BE2C (cell line): ENCODE data around the gene PCDHGC4.
A peak's percentile ranks its signal among the peaks of the same experiment; 100 is the strongest.

ENCODE experiments used
- DNase-seq: peaks from one replicate; pipeline ENCODE4 v3.0.0-alpha.2; 2020
- H3K27me3 ChIP-seq: fragments of 250-450 bp; sonication (Bioruptor Pico); 2 replicates; pipeline ENCODE4 v1.5.1; 2020; ENCODE audit warnings: mild to moderate bottlenecking
- H3K36me3 ChIP-seq: fragments of 250-450 bp; sonication (Bioruptor Pico); 2 replicates; pipeline ENCODE4 v1.5.1; 2020; ENCODE audit warnings: mild to moderate bottlenecking
- H3K4me1 ChIP-seq: fragments of 250-450 bp; sonication (Bioruptor Pico); 2 replicates; pipeline ENCODE4 v1.5.1; 2020
- H3K4me3 ChIP-seq: 2 replicates; pipeline ENCODE4 v1.5.1; 2011; ENCODE audit warnings: low read depth, low read length
- H3K9me3 ChIP-seq: fragments of 250-450 bp; sonication (Bioruptor Pico); 2 replicates; pipeline ENCODE4 v1.5.1; 2020
- TF ChIP-seq, protein P1 (sequence below): IDR thresholded peaks from 2 replicates; pipeline ENCODE4 v1.5.1; 2012; ENCODE audit warnings: mild to moderate bottlenecking, low read depth, low read length

Gene PCDHGC4

DNA sequence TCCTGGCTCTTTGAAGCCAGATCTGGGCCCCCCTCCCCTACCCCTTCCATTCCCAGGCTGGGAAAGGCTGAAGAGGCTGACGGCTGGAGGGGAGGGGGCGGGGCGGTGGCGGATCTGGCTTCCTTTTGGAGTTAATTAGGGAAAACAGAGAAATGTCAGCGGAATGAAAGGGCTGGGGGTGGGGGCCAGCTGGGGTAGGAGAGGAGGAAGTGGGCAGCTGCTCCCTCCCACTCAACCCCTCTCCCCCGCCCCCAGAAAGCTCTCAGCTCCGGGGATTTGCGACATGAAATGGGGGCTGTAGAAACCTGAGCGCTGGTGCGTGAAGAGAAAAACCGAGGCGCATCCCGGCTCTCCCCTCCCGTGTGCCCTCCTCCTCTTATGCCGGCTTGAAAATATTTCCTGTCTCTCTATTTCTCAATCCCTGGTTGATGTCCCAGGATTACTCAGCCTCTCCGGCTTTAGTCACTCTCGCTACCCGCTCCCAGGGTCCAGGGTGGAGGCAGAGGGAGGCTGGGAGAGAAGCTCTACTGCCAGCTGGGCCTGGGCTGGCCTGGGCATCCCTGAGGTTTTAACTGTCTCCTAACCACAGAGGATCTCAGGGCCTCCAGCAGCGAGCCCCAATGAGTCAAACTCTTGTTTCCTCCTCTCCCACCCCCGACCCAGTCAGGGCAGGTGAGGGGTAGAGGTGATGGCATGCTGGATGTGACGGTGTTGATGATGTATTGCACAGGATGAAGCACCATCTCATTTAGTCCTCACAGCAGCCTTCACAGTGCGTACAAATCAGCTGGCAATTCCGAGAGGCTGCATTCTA is 24.2 kb downstream of the PCDHGC4 start:
- H3K27me3 ChIP-seq, result no peaks in the 10 kb centered on the region
- TF ChIP-seq, protein P1, sequence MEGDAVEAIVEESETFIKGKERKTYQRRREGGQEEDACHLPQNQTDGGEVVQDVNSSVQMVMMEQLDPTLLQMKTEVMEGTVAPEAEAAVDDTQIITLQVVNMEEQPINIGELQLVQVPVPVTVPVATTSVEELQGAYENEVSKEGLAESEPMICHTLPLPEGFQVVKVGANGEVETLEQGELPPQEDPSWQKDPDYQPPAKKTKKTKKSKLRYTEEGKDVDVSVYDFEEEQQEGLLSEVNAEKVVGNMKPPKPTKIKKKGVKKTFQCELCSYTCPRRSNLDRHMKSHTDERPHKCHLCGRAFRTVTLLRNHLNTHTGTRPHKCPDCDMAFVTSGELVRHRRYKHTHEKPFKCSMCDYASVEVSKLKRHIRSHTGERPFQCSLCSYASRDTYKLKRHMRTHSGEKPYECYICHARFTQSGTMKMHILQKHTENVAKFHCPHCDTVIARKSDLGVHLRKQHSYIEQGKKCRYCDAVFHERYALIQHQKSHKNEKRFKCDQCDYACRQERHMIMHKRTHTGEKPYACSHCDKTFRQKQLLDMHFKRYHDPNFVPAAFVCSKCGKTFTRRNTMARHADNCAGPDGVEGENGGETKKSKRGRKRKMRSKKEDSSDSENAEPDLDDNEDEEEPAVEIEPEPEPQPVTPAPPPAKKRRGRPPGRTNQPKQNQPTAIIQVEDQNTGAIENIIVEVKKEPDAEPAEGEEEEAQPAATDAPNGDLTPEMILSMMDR, result no peak
- peak overlapping the region; percentile 42 for H3K4me3 ChIP-seq
- peak; percentile 86 for DNase-seq
- H3K9me3 ChIP-seq, result no peaks in the 10 kb centered on the region
- peaks cover 26% of the 10 kb centered on the region for H3K4me1 ChIP-seq
- peaks cover 48% of the 10 kb centered on the region for H3K36me3 ChIP-seq

DNA sequence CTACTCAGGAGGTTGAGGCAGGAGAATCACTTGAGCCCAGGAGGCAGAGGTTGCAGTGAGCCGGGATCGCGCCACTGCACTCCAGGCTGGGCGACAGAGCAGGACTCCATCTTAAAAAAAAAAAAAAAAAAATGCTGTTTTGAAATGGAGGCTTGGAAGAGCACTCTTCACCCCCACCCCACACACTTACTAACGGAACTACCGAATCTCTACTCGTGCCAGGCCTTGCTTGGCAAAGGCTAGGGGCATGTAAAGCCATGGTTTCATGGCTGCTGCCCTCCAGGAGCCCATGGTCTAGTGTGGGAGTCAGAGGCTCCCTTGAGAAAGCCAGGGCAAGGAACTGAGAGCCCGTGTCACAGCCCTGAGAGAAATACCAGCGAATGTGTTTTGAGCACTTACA is 25.3 kb downstream of the PCDHGC4 start:
- TF ChIP-seq, protein P1, result no peak
- Histone ChIP-seq H3K36me3 (peaks cover 48% of the 10 kb centered on the region), H3K4me3 (no peak overlapping the region), H3K9me3 (no peaks in the 10 kb centered on the region), H3K4me1 (peaks cover 33% of the 10 kb centered on the region), H3K27me3 (no peaks in the 10 kb centered on the region)
- no peak for DNase-seq

DNA sequence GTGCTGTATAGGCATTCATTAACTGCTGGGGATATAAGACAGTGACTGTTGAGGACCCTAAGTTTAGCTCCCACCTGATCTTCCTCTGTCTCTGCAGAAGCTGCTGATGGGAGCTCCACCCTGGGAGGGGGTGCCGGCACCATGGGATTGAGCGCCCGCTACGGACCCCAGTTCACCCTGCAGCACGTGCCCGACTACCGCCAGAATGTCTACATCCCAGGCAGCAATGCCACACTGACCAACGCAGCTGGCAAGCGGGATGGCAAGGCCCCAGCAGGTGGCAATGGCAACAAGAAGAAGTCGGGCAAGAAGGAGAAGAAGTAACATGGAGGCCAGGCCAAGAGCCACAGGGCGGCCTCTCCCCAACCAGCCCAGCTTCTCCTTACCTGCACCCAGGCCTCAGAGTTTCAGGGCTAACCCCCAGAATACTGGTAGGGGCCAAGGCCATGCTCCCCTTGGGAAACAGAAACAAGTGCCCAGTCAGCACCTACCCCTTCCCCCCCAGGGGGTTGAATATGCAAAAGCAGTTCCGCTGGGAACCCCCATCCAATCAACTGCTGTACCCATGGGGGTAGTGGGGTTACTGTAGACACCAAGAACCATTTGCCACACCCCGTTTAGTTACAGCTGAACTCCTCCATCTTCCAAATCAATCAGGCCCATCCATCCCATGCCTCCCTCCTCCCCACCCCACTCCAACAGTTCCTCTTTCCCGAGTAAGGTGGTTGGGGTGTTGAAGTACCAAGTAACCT is 26.2 kb downstream of the PCDHGC4 start:
- H3K4me3 ChIP-seq, result no peak overlapping the region
- no peak for DNase-seq
- H3K36me3 ChIP-seq, result peaks cover 43% of the 10 kb centered on the region
- no peaks in the 10 kb centered on the region for H3K27me3 ChIP-seq
- H3K9me3 ChIP-seq, result no peaks in the 10 kb centered on the region
- TF ChIP-seq, protein P1, result no peak
- peaks cover 33% of the 10 kb centered on the region for H3K4me1 ChIP-seq

DNA sequence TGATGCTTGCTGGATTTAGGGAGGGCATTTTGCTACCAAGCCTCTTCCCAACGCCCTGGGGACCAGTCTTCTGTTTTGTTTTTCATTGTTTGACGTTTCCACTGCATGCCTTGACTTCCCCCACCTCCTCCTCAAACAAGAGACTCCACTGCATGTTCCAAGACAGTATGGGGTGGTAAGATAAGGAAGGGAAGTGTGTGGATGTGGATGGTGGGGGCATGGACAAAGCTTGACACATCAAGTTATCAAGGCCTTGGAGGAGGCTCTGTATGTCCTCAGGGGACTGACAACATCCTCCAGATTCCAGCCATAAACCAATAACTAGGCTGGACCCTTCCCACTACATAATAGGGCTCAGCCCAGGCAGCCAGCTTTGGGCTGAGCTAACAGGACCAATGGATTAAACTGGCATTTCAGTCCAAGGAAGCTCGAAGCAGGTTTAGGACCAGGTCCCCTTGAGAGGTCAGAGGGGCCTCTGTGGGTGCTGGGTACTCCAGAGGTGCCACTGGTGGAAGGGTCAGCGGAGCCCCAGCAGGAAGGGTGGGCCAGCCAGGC is 27.0 kb downstream of the PCDHGC4 start:
- H3K36me3 ChIP-seq, result peaks cover 45% of the 10 kb centered on the region
- H3K27me3 ChIP-seq, result no peaks in the 10 kb centered on the region
- H3K4me3 ChIP-seq, result no peak overlapping the region; the same call in 1 of the 2 replicates
- TF ChIP-seq, protein P1, result no peak
- H3K4me1 ChIP-seq, result peaks cover 31% of the 10 kb centered on the region
- H3K9me3 ChIP-seq, result no peaks in the 10 kb centered on the region
- no peak for DNase-seq

DNA sequence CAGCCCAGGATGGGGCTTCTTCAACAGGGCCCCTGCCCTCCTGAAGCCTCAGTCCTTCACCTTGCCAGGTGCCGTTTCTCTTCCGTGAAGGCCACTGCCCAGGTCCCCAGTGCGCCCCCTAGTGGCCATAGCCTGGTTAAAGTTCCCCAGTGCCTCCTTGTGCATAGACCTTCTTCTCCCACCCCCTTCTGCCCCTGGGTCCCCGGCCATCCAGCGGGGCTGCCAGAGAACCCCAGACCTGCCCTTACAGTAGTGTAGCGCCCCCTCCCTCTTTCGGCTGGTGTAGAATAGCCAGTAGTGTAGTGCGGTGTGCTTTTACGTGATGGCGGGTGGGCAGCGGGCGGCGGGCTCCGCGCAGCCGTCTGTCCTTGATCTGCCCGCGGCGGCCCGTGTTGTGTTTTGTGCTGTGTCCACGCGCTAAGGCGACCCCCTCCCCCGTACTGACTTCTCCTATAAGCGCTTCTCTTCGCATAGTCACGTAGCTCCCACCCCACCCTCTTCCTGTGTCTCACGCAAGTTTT is 27.6 kb downstream of the PCDHGC4 start:
- Histone ChIP-seq H3K4me1 (peaks cover 25% of the 10 kb centered on the region), H3K36me3 (peaks cover 46% of the 10 kb centered on the region), H3K4me3 (peak overlapping the region; percentile 73), H3K27me3 (no peaks in the 10 kb centered on the region), H3K9me3 (no peaks in the 10 kb centered on the region)
- DNase-seq, result peak; percentile 91
- TF ChIP-seq, protein P1, result peak; percentile 93
